Measurements from ENCODE around the gene IGF1R. TPM values are rescaled to one million over a fixed set of nuclear protein-coding genes. Genes with fewer than 3 reads are reported as not detected.

IGF1R gene
- total and polyA plus RNA-seq, 2 of the 8 experiments (the other 6 are each of a cell fraction or from before 2014, with no cell fraction given), result 32.9 to 109 TPM

- TF ChIP-seq GABPA (IDR thresholded peaks at IDR 0.05; ENCODE audit: borderline replicate concordance, insufficient read depth, low read length) (no peak), MAX (IDR thresholded peaks at IDR 0.05) (no peak)
- H2BK20ac ChIP-seq (ENCODE audit: low read length), result no peak overlapping the region
- H3K4ac ChIP-seq (replicated peaks; ENCODE audit: insufficient read length, low read depth, low read length), result no peak overlapping the region
- no peak overlapping the region for H3K14ac ChIP-seq (ENCODE audit: insufficient read length)
- no peaks in the 10 kb centered on the region for H3K79me2 ChIP-seq (ENCODE audit: control insufficient read depth in 1 of 2, insufficient read depth in 2 of 2, low read length in 2 of 2)
- CTCF ChIA-PET (ENCODE audit: partially characterized antibody), result no interaction called here
- H3K79me1 ChIP-seq (ENCODE audit: low read depth, low read length), result no peaks in the 10 kb centered on the region
- no peaks in the 10 kb centered on the region for H3K23me2 ChIP-seq (ENCODE audit: low read depth, low read length)
- no peak overlapping the region for H3K18ac ChIP-seq (ENCODE audit: extremely low read depth, low read length)
- H2BK5ac ChIP-seq (ENCODE audit: low read depth, low read length), result no peak overlapping the region
- DNase-seq (ENCODE audit: low read depth in 1 of 2, low spot score in 2 of 2) (no peak), FAIRE-seq (no peak)
- H3K56ac ChIP-seq (replicated peaks; ENCODE audit: insufficient read length, low read depth, low read length), result no peak overlapping the region
- H3K27me3 ChIP-seq (replicated peaks in 1 of 4; ENCODE audit: control insufficient read depth in 3 of 4, extremely low read depth in 1 of 4, insufficient read depth in 3 of 4, low read length in 3 of 4), result no peaks in the 10 kb centered on the region
- H4K8ac ChIP-seq (ENCODE audit: extremely low read depth, insufficient read depth, low read length), result no peak overlapping the region
- H3K4me3 ChIP-seq (ENCODE audit: extremely low read depth in 1 of 4, insufficient read depth in 2 of 4, low read depth in 3 of 4, low read length in 4 of 4), result no peak overlapping the region
- POLR2A ChIA-PET (ENCODE audit: partially characterized antibody), result no interaction called here
- H3K23ac ChIP-seq (ENCODE audit: insufficient read length), result no peak overlapping the region
- H4K5ac ChIP-seq (ENCODE audit: insufficient read length, low read depth, low read length), result no peak overlapping the region
- no peak overlapping the region for H3K9ac ChIP-seq (replicated peaks in 1 of 4; ENCODE audit: extremely low read depth in 1 of 4, low read depth in 3 of 4, low read length in 3 of 4)
- no peak overlapping the region for H4K91ac ChIP-seq (replicated peaks; ENCODE audit: insufficient read length, low read length)
- H3K36me3 ChIP-seq (ENCODE audit: control insufficient read depth in 2 of 4, insufficient read depth in 4 of 4, low read length in 3 of 4), result no peaks in the 10 kb centered on the region
- no peak overlapping the region for H3K27ac ChIP-seq (ENCODE audit: low read depth, low read length)
- WGBS, 2 experiments (ENCODE audit: extremely low coverage in 1 of 2, insufficient coverage in 1 of 2, insufficient read length in 1 of 2, insufficient replicate concordance in 2 of 2, low coverage in 1 of 2, low lambda C conversion rate in 2 of 2, missing lambda C conversion rate in 1 of 2), result 86% methylated on average over 4 of the region's 4 CpGs; no CpG with 5 or more reads in 1 of the 2 experiments
- no peak overlapping the region for H3K4me2 ChIP-seq (ENCODE audit: insufficient read depth in 1 of 2, low read depth in 2 of 2, low read length in 2 of 2)
- H3K9me3 ChIP-seq (ENCODE audit: insufficient read depth in 2 of 2, low read depth in 1 of 2, low read length in 1 of 2), result 0 out of 4 replicates have a peak, but pooled peaks cover 3 to 6% of the 10 kb centered on the region in 2 experiments
- H2AK5ac ChIP-seq (ENCODE audit: low read depth, low read length), result no peak overlapping the region
- no peaks in the 10 kb centered on the region for H3K4me1 ChIP-seq (replicated peaks in 1 of 4; ENCODE audit: control insufficient read depth in 3 of 4, insufficient read depth in 4 of 4, low read length in 3 of 4)
- no peak overlapping the region for H2BK120ac ChIP-seq (replicated peaks; ENCODE audit: low read depth, low read length)
- H4K20me1 ChIP-seq (replicated peaks in 1 of 2; ENCODE audit: control insufficient read depth in 1 of 2, insufficient read depth in 2 of 2, low read length in 2 of 2), result no peaks in the 10 kb centered on the region
- H2BK15ac ChIP-seq (ENCODE audit: low read length), result no peak overlapping the region
- no peak overlapping the region for H2BK12ac ChIP-seq (ENCODE audit: low read depth, low read length)
- H2AFZ ChIP-seq (ENCODE audit: low read length), result no peak overlapping the region
Observed at GRCh38 chr15:98980899-98981228, 332.5 kb downstream of the IGF1R start.
